GM21737 (cell line): Measurements from ENCODE around the gene FNDC3B.
"Not testable (repeated sequence)": the region's sequence is repeated elsewhere in the genome, so short reads cannot be mapped to it uniquely, and the experiment has no call there.

Experiments used
- ATAC-seq: cut with Tn5 transposase; IDR thresholded peaks from one replicate; pipeline ENCODE4 v1.9.1; 2021; ENCODE audit warnings: mild to moderate bottlenecking, moderate library complexity; ENCODE audit not compliant: unreplicated experiment

Gene FNDC3B

GRCh38 chr3:172039436-172040077, at the start of gene FNDC3B:
TSS of gene FNDC3B (plus strand) at chr3:172039578. CDS start at chr3:172112480, 72,902 bp downstream.
- ATAC-seq, result peak; percentile 67

GRCh38 chr3:171990239-171990638, 49.1 kb upstream of the FNDC3B start:
- not testable (repeated sequence) for ATAC-seq

GRCh38 chr3:171991166-171991565, 48.2 kb upstream of the FNDC3B start:
- ATAC-seq, result no peak

- no peak for ATAC-seq
These were observed 44.5 kb upstream of the FNDC3B start for GRCh38 chr3:171994646-171995428.

GRCh38 chr3:171995486-171995885, 43.9 kb upstream of the FNDC3B start:
- no peak for ATAC-seq

GRCh38 chr3:171996178-171996817, 43.1 kb upstream of the FNDC3B start:
- no peak for ATAC-seq

GRCh38 chr3:171998731-171999130, 40.6 kb upstream of the FNDC3B start:
- not testable (repeated sequence) for ATAC-seq

GRCh38 chr3:172001616-172002015, 37.8 kb upstream of the FNDC3B start:
- ATAC-seq, result not testable (repeated sequence)

- ATAC-seq, result no peak
These were observed 36.8 kb upstream of the FNDC3B start for GRCh38 chr3:172002512-172003078.

- ATAC-seq, result no peak
These were observed 36.2 kb upstream of the FNDC3B start for GRCh38 chr3:172003146-172003545.

- ATAC-seq, result no peak
These were observed 32.4 kb upstream of the FNDC3B start for GRCh38 chr3:172007065-172007370.

- ATAC-seq, result no peak
These were observed 29.6 kb upstream of the FNDC3B start for GRCh38 chr3:172009803-172010202.

- ATAC-seq, result no peak
These were observed 26.6 kb upstream of the FNDC3B start for GRCh38 chr3:172012775-172013174.

- ATAC-seq, result no peak
These were observed 25.2 kb upstream of the FNDC3B start for GRCh38 chr3:172014145-172014544.

GRCh38 chr3:172018364-172018763, 21.0 kb upstream of the FNDC3B start:
- ATAC-seq, result no peak

- ATAC-seq, result no peak
These were observed 18.6 kb upstream of the FNDC3B start for GRCh38 chr3:172020763-172021162.

- no peak for ATAC-seq
These were observed 18.2 kb upstream of the FNDC3B start for GRCh38 chr3:172021164-172021563.

- ATAC-seq, result no peak
These were observed 17.5 kb upstream of the FNDC3B start for GRCh38 chr3:172021859-172022258.

- no peak for ATAC-seq
These were observed 15.5 kb upstream of the FNDC3B start for GRCh38 chr3:172023915-172024314.

GRCh38 chr3:172024679-172025078, 14.7 kb upstream of the FNDC3B start:
- no peak for ATAC-seq

- ATAC-seq, result no peak
These were observed 9.8 kb upstream of the FNDC3B start for GRCh38 chr3:172029425-172030098.
